Measurements from ENCODE around the gene VAMP4. TPM values are rescaled to one million over a fixed set of nuclear protein-coding genes. Genes with fewer than 3 reads are reported as not detected.

VAMP4 gene
- total RNA-seq (2022; extraction: Qiagen RNA extraction): 4.3 to 5.1 TPM (median 5.0 TPM) in 5 replicates

GRCh38 chr1:171741872-171742576, at the start of gene VAMP4:
Gene VAMP4 (minus strand): TSS chr1:171742065. CDS start chr1:171738414, 3,651 bp downstream.

GRCh38 chr1:171781176-171781875, 39.5 kb upstream of the VAMP4 start, which contains the start of gene METTL13:
Gene METTL13 (plus strand): TSS chr1:171781660. CDS start chr1:171781968, 308 bp downstream.

GRCh38 chr1:171652234-171652822, 89.5 kb downstream of the VAMP4 start, which contains the start of gene MYOC:
Gene MYOC (minus strand): TSS chr1:171652688. CDS start chr1:171652611, 77 bp downstream.

Other genes starting within 250 kb of the VAMP4 start
- not detected in 5 replicates for gene MYOCOS, start 119.8 kb downstream of the VAMP4 start, total RNA-seq (2022; extraction: Qiagen RNA extraction)
- gene MYOC, start 89.4 kb downstream of the VAMP4 start, total RNA-seq (2022; extraction: Qiagen RNA extraction): not detected in 5 replicates
- gene METTL13, start 39.6 kb upstream of the VAMP4 start, total RNA-seq (2022; extraction: Qiagen RNA extraction): 43.2 to 47.6 TPM (median 46.1 TPM) in 5 replicates
- gene DNM3, start 99.4 kb upstream of the VAMP4 start, total RNA-seq (2022; extraction: Qiagen RNA extraction): 0.44 to 1.1 TPM (median 0.75 TPM) in 5 replicates